K562 (cell line): ENCODE measurements around the gene PEX7. TPM values are rescaled to one million over a fixed set of nuclear protein-coding genes. Genes with fewer than 3 reads are reported as not detected.
"Not testable (repeated sequence)": the region's sequence is repeated elsewhere in the genome, so short reads cannot be mapped to it uniquely, and the experiment has no call there.

Source experiments
- ATAC-seq: fragments of 200-7000 bp; cut with Tn5 transposase; 3 replicates; pipeline ENCODE4 v1.9.1; 2020; ENCODE audit warnings: moderate library complexity
- BruUV-seq: library from RNA; stranded (reverse); fragments of 400-500 nt; replicated peaks from 2 replicates; lab custom pipeline; 2021; lab: Mats Ljungman, UMichigan
- CTCF ChIA-PET: fragments of 300-600 bp; formaldehyde crosslinking; extraction: SDS; loops from one replicate; lab custom pipeline; 2021; ENCODE audit warnings: low intra/inter-chr PET ratio; lab: Yijun Ruan, JAX
- POLR2A ChIA-PET: fragments of 300-600, 350-650 bp; sonication (Branson Sonifier 250); formaldehyde crosslinking; extraction: SDS; loops from one replicate; lab custom pipeline; 2021; ENCODE audit warnings: antibody characterized with exemption, inconsistent platforms; lab: Yijun Ruan, JAX
- DNase-seq, 4 experiments: peaks; one replicate each; pipeline versions ENCODE4 v3.0.0 to v3.0.0-alpha.2; 2011 to 2018; ENCODE audit warnings: low spot score in 3 of 4, mixed read lengths in 3 of 4; ENCODE audit errors: extremely low read depth in 1 of 4
- FAIRE-seq: peaks from 2 replicates; lab custom pipeline; 2011; peaks lifted over from hg19 to GRCh38; lab: Jason Lieb, UNC
- H2AFZ ChIP-seq: 2 replicates; pipeline ENCODE4 v1.6.0; 2011; ENCODE audit warnings: low read depth, low read length, control low read depth, inconsistent platforms
- H3K27ac ChIP-seq: fragments of 200-600 bp; 3 replicates; pipeline ENCODE4 v1.8.0; 2011; ENCODE audit warnings: low read depth, mild to moderate bottlenecking, control low read depth, inconsistent platforms, low read length, moderate library complexity, mixed read lengths; ENCODE audit errors: extremely low read depth
- H3K27me3 ChIP-seq, 2 experiments: fragments of 300-600 bp in 1 of 2; 2 replicates in 1 of 2; 3 replicates in 1 of 2; pipeline versions ENCODE4 v1.6.0 to v1.8.0; 2011; ENCODE audit warnings: inconsistent platforms in 2 of 2, low read length in 2 of 2, mild to moderate bottlenecking in 1 of 2, mixed read lengths in 1 of 2, moderate library complexity in 1 of 2; ENCODE audit not compliant: control insufficient read depth in 2 of 2, insufficient read depth in 2 of 2
- H3K36me3 ChIP-seq: fragments of 300-600 bp; 3 replicates; pipeline ENCODE4 v1.8.0; 2011; ENCODE audit warnings: mild to moderate bottlenecking, low read length, inconsistent platforms; ENCODE audit not compliant: control insufficient read depth, insufficient read depth
- H3K4me1 ChIP-seq, 2 experiments: fragments of 200-600 bp in 1 of 2; replicated peaks in 1 of 2; 2 replicates in 1 of 2; 3 replicates in 1 of 2; pipeline versions ENCODE4 v1.5.1 to v1.8.0; 2011; ENCODE audit warnings: inconsistent platforms in 2 of 2, low read length in 2 of 2, mild to moderate bottlenecking in 1 of 2, mixed read lengths in 1 of 2, moderate library complexity in 1 of 2; ENCODE audit not compliant: control insufficient read depth in 2 of 2, insufficient read depth in 2 of 2
- H3K4me2 ChIP-seq: 2 replicates; pipeline ENCODE4 v1.6.1; 2011; ENCODE audit warnings: low read length, control low read depth, inconsistent platforms, mixed read lengths; ENCODE audit not compliant: insufficient read depth
- H3K4me3 ChIP-seq: fragments of 200-600 bp; sonication (generic), shearing (Covaris generic); 2 replicates; pipeline ENCODE4 v1.5.1; 2016; ENCODE audit warnings: control low read depth, inconsistent platforms
- H3K79me2 ChIP-seq: fragments of 200-600 bp; 3 replicates; pipeline ENCODE4 v1.8.0; 2011; ENCODE audit warnings: low read length, inconsistent platforms; ENCODE audit not compliant: control insufficient read depth, insufficient read depth
- H3K9ac ChIP-seq, 2 experiments: 2 replicates each; pipeline versions ENCODE4 v1.6.0 to v1.6.1; 2011; ENCODE audit warnings: low read depth in 2 of 2, low read length in 2 of 2, control low read depth in 1 of 2, inconsistent platforms in 1 of 2, mild to moderate bottlenecking in 1 of 2, mixed read lengths in 1 of 2; ENCODE audit not compliant: insufficient read depth in 1 of 2
- H3K9me1 ChIP-seq: one replicate; pipeline ENCODE4 v1.6.0; 2011; ENCODE audit warnings: inconsistent platforms, mild to moderate bottlenecking, low read length, moderate library complexity; ENCODE audit not compliant: control insufficient read depth, insufficient read depth
- H3K9me3 ChIP-seq: replicated peaks from 2 replicates; pipeline ENCODE4 v1.5.1; 2011; ENCODE audit warnings: low read depth, low read length, inconsistent platforms; ENCODE audit not compliant: control insufficient read depth, insufficient read depth
- H4K20me1 ChIP-seq: replicated peaks from 2 replicates; pipeline ENCODE4 v1.6.1; 2011; ENCODE audit warnings: low read length, inconsistent platforms, mixed read lengths; ENCODE audit not compliant: control insufficient read depth, insufficient read depth
- WGBS: fragments of 100-300 bp; shearing (Covaris generic); methylation state at CpG from one replicate; pipeline ENCODE4 v1.1.6; 2016; ENCODE audit warnings: low coverage, mixed read lengths; ENCODE audit not compliant: insufficient coverage; ENCODE audit errors: missing lambda C conversion rate; 5-methylcytosine and 5-hydroxymethylcytosine counted together
- in situ Hi-C: fragments of 300-500 bp; cut with MboI; formaldehyde crosslinking; loops from 4 replicates; pipeline ENCODE4 v1.15.0; 2018; ENCODE audit warnings: inconsistent platforms, mixed read lengths
- intact Hi-C: fragments of 100-400 bp; cut with micrococcal nuclease; formaldehyde crosslinking; loops from 2 replicates; pipeline ENCODE4 v1.14.2; 2022
- polyA plus RNA-seq, 8 experiments: library from polyadenylated mRNA; depleted of rRNA in 4 of 8; stranded (reverse) in 5 of 8; unstranded in 3 of 8; fragments of >200 nt; fragmentation: Nextera tagmentation in 2 of 8; fragmentation: Illumina TruSeq in 1 of 8; extraction: Ambion mirVana in 2 of 8; extraction: Trizol in 1 of 8; gene quantifications; 2 replicates each; pipeline versions ENCODE4 v1.2.1 to v1.2.3, GENCODE V29; 2011 to 2014; ENCODE audit warnings: inconsistent platforms in 1 of 8, missing spikeins in 1 of 8
- total RNA-seq, 7 experiments: library from RNA; depleted of rRNA in 6 of 7; stranded (reverse); fragments of >200 nt in 6 of 7; fragmentation: Illumina TruSeq in 2 of 7; extraction: Trizol in 2 of 7; gene quantifications; 2 replicates each; pipeline versions ENCODE4 v1.2.1 to v1.2.3, GENCODE V29; 2011 to 2021; ENCODE audit warnings: low replicate concordance in 1 of 7
- TF ChIP-seq, protein P1 (sequence below), 2 experiments: fragments of 450-650 bp; formaldehyde crosslinking in 1 of 2; IDR thresholded peaks; 2 replicates each; pipeline versions ENCODE4 v1.4.0 to v1.6.1; 2014 to 2020; ENCODE audit warnings: mild to moderate bottlenecking in 2 of 2, borderline replicate concordance in 1 of 2, low read depth in 1 of 2

Gene PEX7
- total and polyA plus RNA-seq, 9 of the 15 experiments (the other 6 are each of a cell fraction or from before 2014, with no cell fraction given) = 1.6 to 12.9 (median 9.1) TPM

DNA sequence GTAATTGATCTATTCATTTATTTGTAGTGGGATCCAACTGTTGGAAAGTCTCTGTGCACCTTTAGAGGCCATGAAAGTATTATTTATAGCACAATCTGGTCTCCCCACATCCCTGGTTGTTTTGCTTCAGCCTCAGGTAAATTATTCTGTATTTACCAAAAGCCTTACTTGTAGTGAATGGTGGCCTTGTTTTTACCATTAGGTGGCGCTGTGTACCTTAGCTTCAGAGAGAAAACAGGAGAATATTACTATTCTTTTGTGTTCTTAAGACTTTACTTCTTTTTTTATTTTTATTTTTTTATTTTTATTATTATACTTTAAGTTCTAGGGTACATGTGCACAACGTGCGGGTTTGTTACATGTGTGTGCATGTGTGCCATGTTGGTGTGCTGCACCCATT lies 23.7 kb downstream of the PEX7 start (continued):
- TF ChIP-seq, protein P1, sequence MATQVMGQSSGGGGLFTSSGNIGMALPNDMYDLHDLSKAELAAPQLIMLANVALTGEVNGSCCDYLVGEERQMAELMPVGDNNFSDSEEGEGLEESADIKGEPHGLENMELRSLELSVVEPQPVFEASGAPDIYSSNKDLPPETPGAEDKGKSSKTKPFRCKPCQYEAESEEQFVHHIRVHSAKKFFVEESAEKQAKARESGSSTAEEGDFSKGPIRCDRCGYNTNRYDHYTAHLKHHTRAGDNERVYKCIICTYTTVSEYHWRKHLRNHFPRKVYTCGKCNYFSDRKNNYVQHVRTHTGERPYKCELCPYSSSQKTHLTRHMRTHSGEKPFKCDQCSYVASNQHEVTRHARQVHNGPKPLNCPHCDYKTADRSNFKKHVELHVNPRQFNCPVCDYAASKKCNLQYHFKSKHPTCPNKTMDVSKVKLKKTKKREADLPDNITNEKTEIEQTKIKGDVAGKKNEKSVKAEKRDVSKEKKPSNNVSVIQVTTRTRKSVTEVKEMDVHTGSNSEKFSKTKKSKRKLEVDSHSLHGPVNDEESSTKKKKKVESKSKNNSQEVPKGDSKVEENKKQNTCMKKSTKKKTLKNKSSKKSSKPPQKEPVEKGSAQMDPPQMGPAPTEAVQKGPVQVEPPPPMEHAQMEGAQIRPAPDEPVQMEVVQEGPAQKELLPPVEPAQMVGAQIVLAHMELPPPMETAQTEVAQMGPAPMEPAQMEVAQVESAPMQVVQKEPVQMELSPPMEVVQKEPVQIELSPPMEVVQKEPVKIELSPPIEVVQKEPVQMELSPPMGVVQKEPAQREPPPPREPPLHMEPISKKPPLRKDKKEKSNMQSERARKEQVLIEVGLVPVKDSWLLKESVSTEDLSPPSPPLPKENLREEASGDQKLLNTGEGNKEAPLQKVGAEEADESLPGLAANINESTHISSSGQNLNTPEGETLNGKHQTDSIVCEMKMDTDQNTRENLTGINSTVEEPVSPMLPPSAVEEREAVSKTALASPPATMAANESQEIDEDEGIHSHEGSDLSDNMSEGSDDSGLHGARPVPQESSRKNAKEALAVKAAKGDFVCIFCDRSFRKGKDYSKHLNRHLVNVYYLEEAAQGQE (IDR thresholded peaks at IDR 0.05; ENCODE audit: borderline replicate concordance) = peak; percentile 50; the same call in 1 of the 2 replicates
- TF ChIP-seq, protein P1 (CRISPR knock-in tag; IDR thresholded peaks at IDR 0.05; ENCODE audit: low read depth) = no peak

DNA sequence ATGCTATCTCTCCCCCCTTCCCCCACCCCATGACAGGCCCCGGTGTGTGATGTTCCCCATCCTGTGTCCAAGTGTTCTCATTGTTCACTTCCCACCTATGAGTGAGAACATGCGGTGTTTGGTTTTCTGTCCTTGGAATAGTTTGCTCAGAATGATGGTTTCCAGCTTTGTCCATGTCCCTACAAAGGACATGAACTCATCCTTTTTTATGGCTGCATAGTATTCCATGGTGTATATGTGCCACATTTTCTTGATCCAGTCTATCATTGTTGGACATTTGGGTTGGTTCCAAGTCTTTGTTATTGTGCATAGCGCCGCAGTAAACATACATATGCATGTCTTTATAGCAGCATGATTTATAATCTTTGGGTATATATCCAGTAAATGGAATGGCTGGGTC lies 24.1 kb downstream of the PEX7 start:
- H3K36me3 ChIP-seq, H3K79me2 ChIP-seq, BruUV-seq, POLR2A ChIA-PET, H3K4me3 ChIP-seq, H3K9me1 ChIP-seq, DNase-seq, H3K27ac ChIP-seq, H4K20me1 ChIP-seq, FAIRE-seq, H2AFZ ChIP-seq, ATAC-seq, H3K27me3 ChIP-seq, H3K9me3 ChIP-seq, H3K9ac ChIP-seq, H3K4me2 ChIP-seq, H3K4me1 ChIP-seq: not testable (repeated sequence)
- in situ Hi-C loops (loop anchor here (25.0 kb wide), 1 partner anchor 791 kb away; no protein-coding TSS in a partner anchor), intact Hi-C loops (loop anchor here (2.0 to 10.0 kb wide), 3 partner anchors 80 to 798 kb away; no protein-coding TSS in a partner anchor)
- WGBS = 88% methylated on average over 3 of the region's 4 CpGs
- CTCF ChIA-PET = interaction anchor here (0.6 kb wide), 1 partner anchor 643 kb away, joined by 5 read pairs; no protein-coding TSS in a partner anchor
